Astrocyte (in vitro differentiated cells and primary cell): Measurements from ENCODE around the gene LMNTD2.

ENCODE experiments used
- EZH2 ChIP-seq: IDR thresholded peaks from 2 replicates; pipeline ENCODE4 v1.6.1; 2012; ENCODE audit warnings: mild to moderate bottlenecking, low read length, inconsistent platforms; ENCODE audit not compliant: insufficient read depth
- TF ChIP-seq, protein P1 (sequence below): IDR thresholded peaks from 2 replicates; pipeline ENCODE4 v1.5.1; 2011; ENCODE audit warnings: low read depth, mild to moderate bottlenecking, inconsistent platforms, low read length, moderate library complexity; ENCODE audit not compliant: insufficient read depth

DNA sequence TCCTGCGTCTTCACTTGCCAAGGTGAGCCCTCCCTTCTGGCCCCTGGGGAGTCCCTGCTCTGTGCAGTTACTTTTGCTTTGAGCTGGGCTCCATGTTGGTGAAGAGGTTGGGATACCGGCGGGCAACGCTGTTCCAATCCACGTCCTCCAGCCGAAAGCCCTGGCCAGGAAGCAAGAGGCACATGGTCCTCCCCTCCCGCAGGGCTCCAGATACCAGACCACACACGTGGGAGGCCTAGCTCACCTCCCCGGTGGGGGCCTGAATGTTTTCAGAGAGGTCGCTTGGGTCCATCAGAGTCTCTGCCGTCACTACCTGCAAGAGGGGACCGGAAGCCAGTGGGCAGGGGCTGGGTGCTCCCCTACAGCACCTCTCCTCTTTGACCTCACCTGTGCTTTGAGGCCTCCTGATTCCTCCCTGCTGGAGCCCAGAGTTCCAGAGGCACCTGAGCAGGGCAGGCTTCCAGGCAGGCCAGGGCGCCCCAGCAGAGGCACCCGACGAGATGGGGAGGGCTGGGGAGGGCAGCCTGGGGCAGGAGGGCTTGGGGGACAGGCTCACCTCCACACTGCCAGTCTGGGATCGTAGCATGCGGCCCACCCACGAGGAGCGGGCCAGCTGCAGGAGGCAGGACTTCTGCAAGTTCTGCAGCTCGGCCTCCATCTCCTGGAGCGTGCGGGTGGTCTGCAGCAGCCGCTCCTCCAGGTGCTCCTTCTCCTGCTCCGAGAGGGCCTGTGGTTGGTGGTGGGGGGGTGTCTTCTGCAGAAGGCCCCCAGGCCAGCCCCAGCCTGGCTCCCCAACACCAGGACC lies 3.0 kb downstream of the LMNTD2 start:
- TF ChIP-seq, protein P1, sequence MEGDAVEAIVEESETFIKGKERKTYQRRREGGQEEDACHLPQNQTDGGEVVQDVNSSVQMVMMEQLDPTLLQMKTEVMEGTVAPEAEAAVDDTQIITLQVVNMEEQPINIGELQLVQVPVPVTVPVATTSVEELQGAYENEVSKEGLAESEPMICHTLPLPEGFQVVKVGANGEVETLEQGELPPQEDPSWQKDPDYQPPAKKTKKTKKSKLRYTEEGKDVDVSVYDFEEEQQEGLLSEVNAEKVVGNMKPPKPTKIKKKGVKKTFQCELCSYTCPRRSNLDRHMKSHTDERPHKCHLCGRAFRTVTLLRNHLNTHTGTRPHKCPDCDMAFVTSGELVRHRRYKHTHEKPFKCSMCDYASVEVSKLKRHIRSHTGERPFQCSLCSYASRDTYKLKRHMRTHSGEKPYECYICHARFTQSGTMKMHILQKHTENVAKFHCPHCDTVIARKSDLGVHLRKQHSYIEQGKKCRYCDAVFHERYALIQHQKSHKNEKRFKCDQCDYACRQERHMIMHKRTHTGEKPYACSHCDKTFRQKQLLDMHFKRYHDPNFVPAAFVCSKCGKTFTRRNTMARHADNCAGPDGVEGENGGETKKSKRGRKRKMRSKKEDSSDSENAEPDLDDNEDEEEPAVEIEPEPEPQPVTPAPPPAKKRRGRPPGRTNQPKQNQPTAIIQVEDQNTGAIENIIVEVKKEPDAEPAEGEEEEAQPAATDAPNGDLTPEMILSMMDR, result no peak
- no peak for TF ChIP-seq EZH2
